ENCODE data around the gene DIO1. TPM values are rescaled to one million over a fixed set of nuclear protein-coding genes. Genes with fewer than 3 reads are reported as not detected.

Gene DIO1
- total RNA-seq, 5 donors from 2014 or later (not counting 1 experiment from before 2014, with no cell fraction given) = not detected

GRCh38 chr1:53947172-53947907 is 53.4 kb downstream of the DIO1 start:
- peaks cover 0 to 5% of the 10 kb centered on the region in 2 donors for H3K36me3 ChIP-seq (ENCODE audit: control insufficient read depth in 2 of 2, extremely low read depth in 1 of 2, insufficient read depth in 1 of 2, low read length in 1 of 2)
- no peak overlapping the region for H3K27ac ChIP-seq (ENCODE audit: low read length)
- DNase-seq = no peak
- CTCF ChIA-PET = interaction anchor here (0.6 to 2.8 kb wide), 8 partner anchors 9 to 87 kb away, joined by 3 to 22 read pairs (median 4); no protein-coding TSS in a partner anchor
- H3K4me1 ChIP-seq (ENCODE audit: control insufficient read depth in 1 of 2, extremely low read depth in 1 of 2, insufficient read depth in 2 of 2, low read length in 2 of 2) = peaks cover 7 to 29% of the 10 kb centered on the region in 2 experiments
- H3K4me3 Mint-ChIP-seq = peak overlapping the region; percentile 65 to 96 (median 83)
- peak overlapping the region; percentile 76 to 80 for H3K27ac Mint-ChIP-seq
- H3K9me3 Mint-ChIP-seq = no peaks in the 10 kb centered on the region
- ATAC-seq (replicated peaks in 1 of 4) = no peak
- peaks cover 46 to 52% (median 50%) of the 10 kb centered on the region in 3 donors for H3K4me1 Mint-ChIP-seq
- no peaks in the 10 kb centered on the region for H3K9me3 ChIP-seq
- 78% methylated on average over 4 of the region's 6 CpGs for WGBS (ENCODE audit: insufficient coverage)
- H3K36me3 Mint-ChIP-seq = peaks cover 1% of the 10 kb centered on the region
- POLR2A ChIA-PET = interaction anchor here in 1 of 2 donors (0.5 kb wide), 1 partner anchor 88 kb away, joined by 3 read pairs; no protein-coding TSS in a partner anchor
- no peaks in the 10 kb centered on the region for H3K27me3 Mint-ChIP-seq
- H3K4me3 ChIP-seq (ENCODE audit: control insufficient read depth in 1 of 2, extremely low read depth in 1 of 2, low read length in 1 of 2) = no peak overlapping the region
- H3K27me3 ChIP-seq (replicated peaks in 1 of 2; ENCODE audit: control insufficient read depth in 2 of 2, extremely low read depth in 1 of 2, insufficient read depth in 2 of 2, low read length in 1 of 2) = no peaks in the 10 kb centered on the region

- Histone ChIP-seq H3K27me3 (replicated peaks in 1 of 2; ENCODE audit: control insufficient read depth in 2 of 2, extremely low read depth in 1 of 2, insufficient read depth in 2 of 2, low read length in 1 of 2) (no peaks in the 10 kb centered on the region), H3K9me3 (no peaks in the 10 kb centered on the region), H3K4me1 (ENCODE audit: control insufficient read depth in 1 of 2, extremely low read depth in 1 of 2, insufficient read depth in 2 of 2, low read length in 2 of 2) (peaks cover 7 to 27% of the 10 kb centered on the region in 2 experiments), H3K27ac (ENCODE audit: low read length) (no peak overlapping the region), H3K36me3 (ENCODE audit: control insufficient read depth in 2 of 2, extremely low read depth in 1 of 2, insufficient read depth in 1 of 2, low read length in 1 of 2) (peaks cover 0 to 7% of the 10 kb centered on the region in 2 donors), H3K4me3 (ENCODE audit: control insufficient read depth in 1 of 2, extremely low read depth in 1 of 2, low read length in 1 of 2) (no peak overlapping the region)
- ATAC-seq (replicated peaks in 1 of 4) (no peak), DNase-seq (no peak)
- Mint-ChIP-seq H3K27me3 (no peaks in the 10 kb centered on the region), H3K36me3 (peaks cover 8% of the 10 kb centered on the region), H3K27ac (no peak overlapping the region), H3K4me1 (peaks cover 38 to 43% (median 41%) of the 10 kb centered on the region in 3 donors), H3K9me3 (no peaks in the 10 kb centered on the region), H3K4me3 (peak overlapping the region; percentile 17 to 96 (median 21))
- POLR2A ChIA-PET = interaction anchor here (0.5 to 0.7 kb wide), 2 partner anchors 89 to 104 kb away, joined by 3 to 4 read pairs; no protein-coding TSS in a partner anchor
- WGBS (ENCODE audit: insufficient coverage) = no CpG with 5 or more reads among the region's 5 CpGs
- CTCF ChIA-PET = interaction anchor here (0.8 to 2.8 kb wide), 7 partner anchors 8 to 88 kb away, joined by 3 to 22 read pairs (median 5); no protein-coding TSS in a partner anchor
Measured at GRCh38 chr1:53948291-53948690, 54.3 kb downstream of the DIO1 start.

GRCh38 chr1:53949023-53949990 is 55.3 kb downstream of the DIO1 start:
- CTCF ChIA-PET = interaction anchor here in 1 of 2 donors (1.2 to 2.8 kb wide), 4 partner anchors 9 to 104 kb away, joined by 4 to 22 read pairs (median 8); partner anchors contain the start of genes TCEANC2 and TMEM59

DNA sequence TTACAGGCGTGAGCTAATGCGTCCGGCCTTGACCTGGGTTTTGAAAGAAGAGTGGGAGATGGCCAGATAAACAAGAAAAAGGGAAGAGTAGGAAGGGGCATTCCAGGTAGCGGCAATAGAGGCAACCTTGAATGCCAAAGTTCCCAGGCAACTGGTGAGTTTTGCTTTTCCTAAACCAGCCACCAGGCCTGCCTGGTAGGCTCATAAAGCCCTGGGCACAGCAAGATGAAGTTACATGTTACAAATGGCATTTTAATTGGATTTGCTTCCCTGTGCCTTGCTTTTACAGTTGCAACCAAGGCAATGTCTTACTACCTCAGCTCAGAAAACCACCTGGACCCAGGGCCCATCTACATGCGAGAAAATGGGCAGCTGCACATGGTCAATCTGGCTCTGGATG is 57.7 kb downstream of the DIO1 start:
- ChIA-PET POLR2A (no interaction called here), CTCF (interaction anchor here in 1 of 2 donors (0.5 kb wide), 1 partner anchor 129 kb away, joined by 3 read pairs; no protein-coding TSS in a partner anchor)
- no peak for ATAC-seq (replicated peaks in 1 of 4)
- peaks cover 2 to 6% of the 10 kb centered on the region in 2 experiments for H3K4me1 ChIP-seq (ENCODE audit: control insufficient read depth in 1 of 2, extremely low read depth in 1 of 2, insufficient read depth in 2 of 2, low read length in 2 of 2)
- Mint-ChIP-seq H3K27me3 (no peaks in the 10 kb centered on the region), H3K4me3 (no peak overlapping the region), H3K27ac (no peak overlapping the region), H3K36me3 (peaks cover 13% of the 10 kb centered on the region), H3K9me3 (no peaks in the 10 kb centered on the region), H3K4me1 (peaks cover 17 to 22% (median 20%) of the 10 kb centered on the region in 3 donors)
- H3K9me3 ChIP-seq = no peaks in the 10 kb centered on the region
- peaks cover 0 to 12% of the 10 kb centered on the region in 2 donors for H3K36me3 ChIP-seq (ENCODE audit: control insufficient read depth in 2 of 2, extremely low read depth in 1 of 2, insufficient read depth in 1 of 2, low read length in 1 of 2)
- DNase-seq = no peak
- 88% methylated on average over 4 of the region's 5 CpGs for WGBS (ENCODE audit: insufficient coverage)
- H3K4me3 ChIP-seq (ENCODE audit: control insufficient read depth in 1 of 2, extremely low read depth in 1 of 2, low read length in 1 of 2) = no peak overlapping the region
- no peak overlapping the region for H3K27ac ChIP-seq (ENCODE audit: low read length)
- no peaks in the 10 kb centered on the region for H3K27me3 ChIP-seq (replicated peaks in 1 of 2; ENCODE audit: control insufficient read depth in 2 of 2, extremely low read depth in 1 of 2, insufficient read depth in 2 of 2, low read length in 1 of 2)

More at GRCh38 chr1:53949023-53949990, 55.3 kb downstream of the DIO1 start:
- H3K4me3 Mint-ChIP-seq = no peak overlapping the region
- H3K27ac Mint-ChIP-seq = no peak overlapping the region
- Histone ChIP-seq H3K4me1 (ENCODE audit: control insufficient read depth in 1 of 2, extremely low read depth in 1 of 2, insufficient read depth in 2 of 2, low read length in 2 of 2) (peaks cover 7 to 17% of the 10 kb centered on the region in 2 experiments), H3K27me3 (replicated peaks in 1 of 2; ENCODE audit: control insufficient read depth in 2 of 2, extremely low read depth in 1 of 2, insufficient read depth in 2 of 2, low read length in 1 of 2) (no peaks in the 10 kb centered on the region), H3K4me3 (ENCODE audit: control insufficient read depth in 1 of 2, extremely low read depth in 1 of 2, low read length in 1 of 2) (no peak overlapping the region), H3K27ac (ENCODE audit: low read length) (no peak overlapping the region), H3K9me3 (no peaks in the 10 kb centered on the region), H3K36me3 (ENCODE audit: control insufficient read depth in 2 of 2, extremely low read depth in 1 of 2, insufficient read depth in 1 of 2, low read length in 1 of 2) (peaks cover 0 to 7% of the 10 kb centered on the region in 2 donors)
- POLR2A ChIA-PET = no interaction called here
- H3K9me3 Mint-ChIP-seq = no peaks in the 10 kb centered on the region
- H3K4me1 Mint-ChIP-seq = peaks cover 28 to 33% (median 31%) of the 10 kb centered on the region in 3 donors
- WGBS (ENCODE audit: insufficient coverage) = 100% methylated on average over 1 of the region's 4 CpGs
- ATAC-seq (replicated peaks in 1 of 4) (no peak), DNase-seq (peak in 3 of 35 experiments; percentile 11 to 48 (median 14))
- peaks cover 13% of the 10 kb centered on the region for H3K36me3 Mint-ChIP-seq
- H3K27me3 Mint-ChIP-seq = no peaks in the 10 kb centered on the region

DNA sequence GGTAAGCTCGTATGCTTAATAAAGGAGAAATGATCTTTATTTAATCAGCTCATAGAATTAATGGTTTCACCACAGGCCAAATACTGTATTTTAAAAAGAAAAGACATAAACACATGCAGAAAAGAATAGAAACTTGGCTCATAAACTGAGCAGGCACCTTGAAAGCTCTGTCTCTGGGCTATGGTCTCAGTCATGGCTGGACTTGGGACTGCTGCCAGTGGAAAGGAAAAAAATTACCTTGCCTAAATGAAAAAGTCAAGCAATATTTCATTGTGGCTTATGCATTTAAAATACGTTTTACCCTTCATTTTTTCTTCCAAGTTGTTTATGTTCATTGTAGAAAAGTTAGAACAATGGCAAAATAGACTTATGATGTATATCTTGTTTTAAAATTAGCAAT is 60.1 kb downstream of the DIO1 start:
- Mint-ChIP-seq H3K9me3 (no peaks in the 10 kb centered on the region), H3K27ac (no peak overlapping the region), H3K4me1 (peaks cover 0 to 5% (median 4%) of the 10 kb centered on the region in 3 donors), H3K4me3 (no peak overlapping the region), H3K36me3 (peaks cover 17% of the 10 kb centered on the region), H3K27me3 (no peaks in the 10 kb centered on the region)
- ATAC-seq (replicated peaks in 1 of 4) = no peak
- ChIA-PET CTCF (interaction anchor here in 1 of 2 donors (0.7 kb wide), 1 partner anchor 102 kb away, joined by 3 read pairs; no protein-coding TSS in a partner anchor), POLR2A (interaction anchor here in 1 of 2 donors (0.6 kb wide), 1 partner anchor 79 kb away, joined by 3 read pairs; no protein-coding TSS in a partner anchor)
- Histone ChIP-seq H3K4me3 (ENCODE audit: control insufficient read depth in 1 of 2, extremely low read depth in 1 of 2, low read length in 1 of 2) (no peak overlapping the region), H3K27ac (ENCODE audit: low read length) (no peak overlapping the region), H3K36me3 (ENCODE audit: control insufficient read depth in 2 of 2, extremely low read depth in 1 of 2, insufficient read depth in 1 of 2, low read length in 1 of 2) (peaks cover 1 to 18% of the 10 kb centered on the region in 2 donors), H3K9me3 (no peaks in the 10 kb centered on the region), H3K27me3 (replicated peaks in 1 of 2; ENCODE audit: control insufficient read depth in 2 of 2, extremely low read depth in 1 of 2, insufficient read depth in 2 of 2, low read length in 1 of 2) (no peaks in the 10 kb centered on the region), H3K4me1 (ENCODE audit: control insufficient read depth in 1 of 2, extremely low read depth in 1 of 2, insufficient read depth in 2 of 2, low read length in 2 of 2) (no peaks in the 10 kb centered on the region)
- DNase-seq = no peak
- WGBS (ENCODE audit: insufficient coverage) = no CpG with 5 or more reads among the region's 2 CpGs

Measured in T-cell (primary cell).